ENCODE results near the gene SEC14L1.

- no peak for TF ChIP-seq ATF3 (CRISPR knock-in tag; conservative IDR thresholded peaks at IDR 0.05)
- no peak for TF ChIP-seq CTCF (IDR thresholded peaks at IDR 0.05)
- TF ChIP-seq TP53 (CRISPR knock-in tag; IDR thresholded peaks at IDR 0.05), result no peak
- no peak for TF ChIP-seq RORB (CRISPR knock-in tag; IDR thresholded peaks at IDR 0.05)
- no peak for TF ChIP-seq MAX (CRISPR knock-in tag; IDR thresholded peaks at IDR 0.05)
- TF ChIP-seq, protein P1, sequence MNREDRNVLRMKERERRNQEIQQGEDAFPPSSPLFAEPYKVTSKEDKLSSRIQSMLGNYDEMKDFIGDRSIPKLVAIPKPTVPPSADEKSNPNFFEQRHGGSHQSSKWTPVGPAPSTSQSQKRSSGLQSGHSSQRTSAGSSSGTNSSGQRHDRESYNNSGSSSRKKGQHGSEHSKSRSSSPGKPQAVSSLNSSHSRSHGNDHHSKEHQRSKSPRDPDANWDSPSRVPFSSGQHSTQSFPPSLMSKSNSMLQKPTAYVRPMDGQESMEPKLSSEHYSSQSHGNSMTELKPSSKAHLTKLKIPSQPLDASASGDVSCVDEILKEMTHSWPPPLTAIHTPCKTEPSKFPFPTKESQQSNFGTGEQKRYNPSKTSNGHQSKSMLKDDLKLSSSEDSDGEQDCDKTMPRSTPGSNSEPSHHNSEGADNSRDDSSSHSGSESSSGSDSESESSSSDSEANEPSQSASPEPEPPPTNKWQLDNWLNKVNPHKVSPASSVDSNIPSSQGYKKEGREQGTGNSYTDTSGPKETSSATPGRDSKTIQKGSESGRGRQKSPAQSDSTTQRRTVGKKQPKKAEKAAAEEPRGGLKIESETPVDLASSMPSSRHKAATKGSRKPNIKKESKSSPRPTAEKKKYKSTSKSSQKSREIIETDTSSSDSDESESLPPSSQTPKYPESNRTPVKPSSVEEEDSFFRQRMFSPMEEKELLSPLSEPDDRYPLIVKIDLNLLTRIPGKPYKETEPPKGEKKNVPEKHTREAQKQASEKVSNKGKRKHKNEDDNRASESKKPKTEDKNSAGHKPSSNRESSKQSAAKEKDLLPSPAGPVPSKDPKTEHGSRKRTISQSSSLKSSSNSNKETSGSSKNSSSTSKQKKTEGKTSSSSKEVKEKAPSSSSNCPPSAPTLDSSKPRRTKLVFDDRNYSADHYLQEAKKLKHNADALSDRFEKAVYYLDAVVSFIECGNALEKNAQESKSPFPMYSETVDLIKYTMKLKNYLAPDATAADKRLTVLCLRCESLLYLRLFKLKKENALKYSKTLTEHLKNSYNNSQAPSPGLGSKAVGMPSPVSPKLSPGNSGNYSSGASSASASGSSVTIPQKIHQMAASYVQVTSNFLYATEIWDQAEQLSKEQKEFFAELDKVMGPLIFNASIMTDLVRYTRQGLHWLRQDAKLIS (CRISPR knock-in tag; IDR thresholded peaks at IDR 0.05; ENCODE audit: borderline replicate concordance), result no peak
- no peak for TF ChIP-seq ZNF425 (CRISPR knock-in tag; conservative IDR thresholded peaks at IDR 0.05)
- TF ChIP-seq ETV6 (CRISPR knock-in tag; IDR thresholded peaks at IDR 0.05), result no peak
These were observed 83.1 kb downstream of the SEC14L1 start for GRCh38 chr17:77223642-77224420.

All from WTC11 (cell line).